Medulla oblongata (tissue), 1 donor: ENCODE data around the gene ARID3A.
"Not testable (repeated sequence)": the region's sequence is repeated elsewhere in the genome, so short reads cannot be mapped to it uniquely, and the experiment has no call there.

Source experiments
- DNase-seq: peaks from one replicate; pipeline ENCODE4 v3.0.0-alpha.2; 2015; ENCODE audit errors: extremely low spot score

Gene ARID3A

GRCh38 chr19:947707-948539 is 22.1 kb downstream of the ARID3A start:
- DNase-seq = peak; percentile 83

- DNase-seq = no peak
Observed at GRCh38 chr19:948842-949496, 23.1 kb downstream of the ARID3A start.

DNA sequence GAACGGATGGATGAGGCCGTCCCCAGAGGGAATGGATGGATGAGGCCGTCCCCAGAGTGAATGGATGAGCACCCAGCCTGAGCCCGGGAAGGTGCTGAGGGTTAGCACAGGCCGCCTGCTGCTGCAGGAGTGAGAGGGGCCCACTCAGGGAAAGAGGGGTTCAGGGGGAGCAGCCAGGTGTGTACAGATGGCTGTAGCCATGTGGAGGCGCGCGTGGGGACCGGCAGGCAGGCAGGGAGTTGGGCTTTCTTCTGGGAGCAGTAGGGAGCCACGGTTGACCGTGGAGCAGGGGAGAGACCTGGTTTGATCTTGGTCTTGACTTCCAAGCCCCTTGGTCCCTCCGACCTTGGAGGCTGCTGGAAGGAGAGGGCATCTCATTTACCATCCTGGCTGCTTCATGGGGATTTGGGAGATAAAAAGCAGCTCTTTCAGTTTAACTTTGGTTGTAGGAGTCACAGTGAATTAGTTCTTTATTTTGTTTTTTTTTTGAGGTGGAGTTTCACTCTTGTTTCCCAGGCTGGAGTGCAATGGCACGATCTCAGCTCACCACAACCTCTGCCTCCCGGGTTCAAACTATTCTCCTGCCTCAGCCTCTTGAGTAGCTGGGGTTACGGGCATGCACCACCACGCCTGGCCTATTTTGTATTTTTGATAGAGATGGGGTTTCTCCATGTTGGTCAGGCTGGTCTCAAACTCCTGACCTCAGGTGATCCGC is 24.7 kb downstream of the ARID3A start:
- no peak for DNase-seq

DNA sequence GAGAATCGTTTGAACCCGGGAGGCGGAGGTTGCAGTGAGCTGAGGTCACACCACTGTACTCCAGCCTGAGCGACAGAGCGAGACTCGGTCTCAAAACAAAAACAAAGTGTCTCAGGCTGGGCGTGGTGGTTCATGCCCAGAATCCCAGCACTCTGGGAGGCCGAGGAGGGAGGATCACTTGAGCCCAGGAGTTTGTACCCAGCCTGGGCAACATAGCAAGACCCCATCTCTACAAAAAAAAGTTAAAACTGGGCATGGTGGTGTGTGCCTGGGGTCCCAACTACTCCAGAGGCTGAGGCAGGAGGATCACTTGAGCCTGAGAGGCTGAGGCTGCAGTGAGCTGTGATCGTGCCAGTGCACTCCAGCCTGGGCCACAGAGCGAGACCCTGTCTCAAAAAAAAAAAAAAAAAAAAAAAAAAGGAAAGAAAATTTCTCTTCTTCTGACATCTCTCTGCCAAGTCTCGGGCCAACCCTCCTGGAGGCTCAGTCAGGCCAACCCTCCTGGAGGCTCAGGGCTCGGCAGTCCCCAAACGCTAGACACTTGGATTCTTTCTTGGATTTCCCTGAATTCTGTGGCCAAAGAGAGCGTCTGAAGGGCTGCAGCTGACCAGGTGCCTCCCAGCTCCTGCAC is 26.3 kb downstream of the ARID3A start:
- no peak for DNase-seq

GRCh38 chr19:952680-953444 is 27.0 kb downstream of the ARID3A start:
- no peak for DNase-seq

DNA sequence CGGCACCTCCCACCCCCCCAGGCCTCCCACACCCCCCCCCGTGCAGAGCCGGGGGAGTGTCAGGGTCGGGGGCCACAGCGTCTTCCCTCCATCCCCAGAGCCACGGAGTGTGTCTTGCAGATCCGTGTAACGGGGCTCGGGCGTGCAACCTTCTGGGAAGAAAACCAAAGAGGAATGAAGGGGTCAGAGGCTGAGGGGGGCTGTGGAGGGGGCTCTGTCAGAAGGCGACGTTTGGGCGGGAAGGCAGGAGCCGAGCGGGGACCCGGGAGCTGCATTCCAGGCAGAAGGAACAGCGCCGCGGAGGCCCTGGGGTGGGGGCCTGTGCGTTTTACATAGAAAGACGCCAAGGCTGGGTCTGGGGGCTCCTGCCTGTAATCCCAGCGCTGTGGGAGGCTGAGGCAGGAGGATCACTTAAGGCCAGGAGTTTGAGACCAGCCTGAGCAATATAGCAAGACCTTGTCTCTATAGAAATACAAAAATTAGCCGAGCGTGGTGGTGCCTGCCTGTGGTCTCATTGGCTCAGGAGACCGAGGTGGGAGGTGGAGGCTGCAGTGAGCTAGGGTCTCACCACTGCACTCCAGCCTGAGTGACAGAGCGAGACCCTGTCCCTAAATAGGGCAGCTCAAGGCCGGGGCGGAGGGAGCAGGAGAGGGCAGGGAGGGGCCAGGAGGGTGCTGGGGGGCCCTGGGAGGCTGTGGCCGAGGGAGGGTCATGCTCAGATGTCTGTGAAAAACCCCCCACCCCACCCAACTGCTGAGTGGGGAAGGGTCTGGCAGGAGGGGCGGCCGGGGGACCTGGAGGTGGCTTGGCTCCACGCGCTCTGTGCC is 27.8 kb downstream of the ARID3A start:
- no peak for DNase-seq

- no peak for DNase-seq
Observed at GRCh38 chr19:954272-954671, 28.4 kb downstream of the ARID3A start.

DNA sequence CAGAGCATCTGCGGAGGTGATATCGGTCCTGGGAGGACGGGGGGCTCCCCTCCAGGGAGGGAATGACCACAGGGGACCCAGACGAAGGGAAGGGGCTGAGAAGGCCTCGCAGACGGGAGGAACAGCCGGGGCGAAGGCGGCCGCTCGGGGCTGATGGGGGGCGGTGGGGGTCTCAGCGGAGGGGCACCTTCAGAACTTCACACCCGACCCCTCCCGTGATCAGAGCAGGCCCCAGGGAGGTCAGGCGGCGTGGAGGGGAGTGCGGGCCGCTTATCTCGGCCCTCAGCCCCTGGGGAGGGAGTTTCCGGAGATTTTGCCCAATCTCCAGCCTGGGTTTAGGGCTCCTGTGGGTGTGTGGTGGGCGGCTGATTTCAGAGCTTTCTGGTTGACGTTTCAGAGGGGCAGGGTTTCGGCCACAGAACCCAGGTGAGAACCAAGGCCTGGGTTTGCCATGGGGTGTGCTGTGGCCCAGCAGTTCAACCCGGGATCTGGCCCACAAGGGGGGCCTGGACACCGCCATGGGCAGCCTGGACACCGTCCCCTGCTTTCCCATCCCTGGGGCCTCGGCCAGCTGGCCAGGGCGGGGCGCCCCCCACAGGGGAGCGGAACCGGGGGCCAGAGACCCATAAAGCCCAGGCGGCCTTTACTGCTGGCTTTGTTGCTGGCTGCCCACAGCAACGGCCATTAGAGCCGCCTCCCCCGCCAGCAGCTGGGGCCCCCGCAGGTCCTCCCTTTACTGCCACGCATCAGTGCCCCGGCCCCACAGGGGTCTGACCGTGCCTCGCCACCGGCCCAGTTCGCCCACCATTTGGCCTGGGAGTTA is 29.0 kb downstream of the ARID3A start:
- no peak for DNase-seq

DNA sequence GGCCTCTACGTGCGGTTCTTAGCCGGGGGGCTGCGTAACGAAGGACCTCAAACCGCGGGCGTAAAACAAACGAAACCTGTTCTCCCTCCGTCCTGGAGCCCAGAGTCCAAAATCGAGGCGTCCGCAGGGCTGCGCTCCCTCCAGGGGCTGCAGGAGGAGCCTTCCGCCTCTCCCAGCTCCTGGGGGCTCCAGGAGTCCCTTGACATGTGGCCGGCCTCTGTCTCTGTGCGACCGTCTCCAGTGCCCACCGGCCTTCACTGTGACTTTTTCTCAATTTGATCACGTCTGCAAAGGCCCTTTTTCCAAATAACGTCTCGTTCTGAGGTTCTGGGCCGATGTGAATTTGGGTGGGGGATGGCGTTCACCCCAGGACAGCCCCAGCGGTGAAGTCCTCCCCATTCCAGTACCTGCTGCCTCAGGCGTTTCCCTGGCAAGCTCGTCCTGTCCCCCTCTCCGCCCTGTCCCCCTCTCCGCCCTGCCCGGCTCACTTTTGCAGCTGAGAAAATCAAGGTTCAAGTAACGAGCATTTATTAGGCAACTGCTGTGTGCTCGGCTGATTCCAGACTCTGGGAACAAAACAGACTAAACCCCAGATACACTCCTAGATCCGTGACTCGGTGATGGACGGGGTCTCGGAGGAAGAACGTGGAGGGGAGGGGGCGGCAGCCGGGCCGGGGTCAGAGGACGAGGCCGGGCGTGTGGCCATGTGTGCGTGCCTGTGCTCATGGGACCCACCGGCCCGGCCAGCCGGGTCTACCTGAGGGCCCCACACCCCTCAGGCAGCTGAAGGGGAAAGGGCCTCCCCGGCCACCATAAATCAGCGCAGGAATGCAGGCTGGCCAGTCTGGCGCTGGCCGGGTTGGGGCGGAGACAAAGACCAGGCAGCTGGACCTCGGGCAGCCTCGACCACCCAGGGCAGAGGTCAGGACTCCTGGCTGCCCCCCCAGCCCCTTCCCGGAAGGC is 30.2 kb downstream of the ARID3A start:
- DNase-seq = no peak

DNA sequence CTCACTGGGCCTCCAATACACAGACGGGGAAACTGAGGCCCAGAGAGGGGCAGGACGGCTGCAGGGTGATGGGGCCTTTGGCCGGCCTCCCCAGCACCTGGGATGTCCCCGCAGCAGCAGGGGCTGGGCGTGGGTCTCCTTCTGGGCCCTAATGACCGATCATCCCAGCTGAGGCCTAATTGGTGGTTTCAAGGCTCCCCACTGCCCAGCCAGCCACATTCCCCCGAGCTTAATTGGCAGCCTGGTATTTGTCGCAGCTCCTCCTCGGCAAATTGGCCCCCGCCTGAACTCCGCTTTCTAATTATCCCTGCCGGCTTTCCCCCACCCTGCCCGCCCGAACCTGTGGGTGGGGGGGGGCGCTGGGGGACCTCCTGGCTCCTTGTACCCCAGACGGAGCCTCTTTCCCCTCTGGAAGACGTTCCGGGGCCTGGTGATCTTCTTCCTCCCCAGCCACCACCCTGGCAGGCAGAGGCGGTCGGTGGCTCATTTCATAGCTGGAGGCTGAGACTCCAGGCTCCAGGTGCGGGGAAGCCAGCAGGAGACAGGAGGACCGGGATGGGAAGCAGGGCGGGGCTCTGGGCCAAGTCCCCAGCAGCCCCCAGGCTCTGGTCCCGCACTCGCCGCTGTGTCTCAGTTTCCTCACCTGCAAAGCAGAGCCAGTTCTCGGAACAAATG is 31.1 kb downstream of the ARID3A start:
- no peak for DNase-seq

DNA sequence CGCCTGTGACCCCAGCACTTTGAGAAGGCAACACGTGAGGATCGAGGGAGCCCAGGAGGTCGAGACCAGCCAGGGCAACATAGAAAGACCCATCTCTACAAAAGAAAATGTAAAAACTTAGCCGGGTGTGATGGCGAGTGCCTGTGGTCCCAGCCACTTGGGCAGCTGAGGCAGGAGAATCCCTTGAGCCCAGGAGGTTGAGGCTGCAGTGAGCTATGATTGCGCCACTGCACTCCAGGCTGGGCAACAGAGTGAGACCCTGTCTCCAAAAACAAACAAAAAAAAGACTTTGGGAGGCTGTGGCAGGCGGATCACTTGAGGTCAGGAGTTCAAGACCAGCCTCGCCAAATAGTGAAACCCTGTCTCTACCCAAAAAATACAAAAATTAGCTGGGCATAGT is 31.7 kb downstream of the ARID3A start:
- DNase-seq = not testable (repeated sequence)

GRCh38 chr19:958967-959855 is 33.4 kb downstream of the ARID3A start:
- no peak for DNase-seq

GRCh38 chr19:960020-960419 is 34.2 kb downstream of the ARID3A start:
- DNase-seq = no peak

GRCh38 chr19:960601-960938 is 34.7 kb downstream of the ARID3A start:
- DNase-seq = no peak

GRCh38 chr19:961866-962620 is 36.2 kb downstream of the ARID3A start:
- no peak for DNase-seq

GRCh38 chr19:962683-963400 is 37.0 kb downstream of the ARID3A start:
- no peak for DNase-seq
